OCI-LY7 (cell line): ENCODE results near the gene ZNF367.

Experiments
- EZH2phosphoT487 ChIP-seq: fragments of 200-600 bp; sonication (generic); IDR thresholded peaks from 2 replicates; pipeline ENCODE4 v1.6.1; 2018; ENCODE audit warnings: low read depth, borderline replicate concordance, mild to moderate bottlenecking, mixed run types, antibody characterized with exemption, low read length, moderate library complexity, mixed read lengths
- TF ChIP-seq, protein P1 (sequence below): fragments of 200-600 bp; sonication (generic); conservative IDR thresholded peaks from 2 replicates; pipeline ENCODE4 v1.5.1; 2014; ENCODE audit warnings: mild to moderate bottlenecking, antibody characterized with exemption, low read length, moderate library complexity, mixed read lengths

DNA sequence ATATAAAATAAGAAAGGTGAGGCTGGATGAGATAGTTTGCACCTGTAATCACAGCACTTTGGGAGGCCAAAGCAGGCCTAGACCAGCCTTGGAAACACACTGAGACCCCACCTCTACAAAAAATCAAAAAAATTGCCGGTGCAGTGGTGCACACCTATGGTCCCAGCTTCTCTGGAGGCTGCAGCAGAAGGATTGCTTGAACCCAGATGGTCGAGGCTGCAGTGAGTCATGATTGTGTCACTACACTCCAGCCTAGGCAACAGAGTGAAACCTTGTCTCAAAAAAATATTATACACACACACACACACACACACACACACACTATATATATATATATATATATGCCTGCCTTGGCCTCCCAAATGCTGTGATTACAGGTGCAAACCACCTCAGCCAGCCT, 36.0 kb downstream of the ZNF367 start:
- TF ChIP-seq, protein P1, sequence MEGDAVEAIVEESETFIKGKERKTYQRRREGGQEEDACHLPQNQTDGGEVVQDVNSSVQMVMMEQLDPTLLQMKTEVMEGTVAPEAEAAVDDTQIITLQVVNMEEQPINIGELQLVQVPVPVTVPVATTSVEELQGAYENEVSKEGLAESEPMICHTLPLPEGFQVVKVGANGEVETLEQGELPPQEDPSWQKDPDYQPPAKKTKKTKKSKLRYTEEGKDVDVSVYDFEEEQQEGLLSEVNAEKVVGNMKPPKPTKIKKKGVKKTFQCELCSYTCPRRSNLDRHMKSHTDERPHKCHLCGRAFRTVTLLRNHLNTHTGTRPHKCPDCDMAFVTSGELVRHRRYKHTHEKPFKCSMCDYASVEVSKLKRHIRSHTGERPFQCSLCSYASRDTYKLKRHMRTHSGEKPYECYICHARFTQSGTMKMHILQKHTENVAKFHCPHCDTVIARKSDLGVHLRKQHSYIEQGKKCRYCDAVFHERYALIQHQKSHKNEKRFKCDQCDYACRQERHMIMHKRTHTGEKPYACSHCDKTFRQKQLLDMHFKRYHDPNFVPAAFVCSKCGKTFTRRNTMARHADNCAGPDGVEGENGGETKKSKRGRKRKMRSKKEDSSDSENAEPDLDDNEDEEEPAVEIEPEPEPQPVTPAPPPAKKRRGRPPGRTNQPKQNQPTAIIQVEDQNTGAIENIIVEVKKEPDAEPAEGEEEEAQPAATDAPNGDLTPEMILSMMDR: no peak
- no peak for TF ChIP-seq EZH2phosphoT487
